Measurements from ENCODE around the gene TBC1D4. TPM values are rescaled to one million over a fixed set of nuclear protein-coding genes. Genes with fewer than 3 reads are reported as not detected.

TBC1D4 gene
- total RNA-seq, 1 experiment from 2014 or later: 0.78 TPM

DNA sequence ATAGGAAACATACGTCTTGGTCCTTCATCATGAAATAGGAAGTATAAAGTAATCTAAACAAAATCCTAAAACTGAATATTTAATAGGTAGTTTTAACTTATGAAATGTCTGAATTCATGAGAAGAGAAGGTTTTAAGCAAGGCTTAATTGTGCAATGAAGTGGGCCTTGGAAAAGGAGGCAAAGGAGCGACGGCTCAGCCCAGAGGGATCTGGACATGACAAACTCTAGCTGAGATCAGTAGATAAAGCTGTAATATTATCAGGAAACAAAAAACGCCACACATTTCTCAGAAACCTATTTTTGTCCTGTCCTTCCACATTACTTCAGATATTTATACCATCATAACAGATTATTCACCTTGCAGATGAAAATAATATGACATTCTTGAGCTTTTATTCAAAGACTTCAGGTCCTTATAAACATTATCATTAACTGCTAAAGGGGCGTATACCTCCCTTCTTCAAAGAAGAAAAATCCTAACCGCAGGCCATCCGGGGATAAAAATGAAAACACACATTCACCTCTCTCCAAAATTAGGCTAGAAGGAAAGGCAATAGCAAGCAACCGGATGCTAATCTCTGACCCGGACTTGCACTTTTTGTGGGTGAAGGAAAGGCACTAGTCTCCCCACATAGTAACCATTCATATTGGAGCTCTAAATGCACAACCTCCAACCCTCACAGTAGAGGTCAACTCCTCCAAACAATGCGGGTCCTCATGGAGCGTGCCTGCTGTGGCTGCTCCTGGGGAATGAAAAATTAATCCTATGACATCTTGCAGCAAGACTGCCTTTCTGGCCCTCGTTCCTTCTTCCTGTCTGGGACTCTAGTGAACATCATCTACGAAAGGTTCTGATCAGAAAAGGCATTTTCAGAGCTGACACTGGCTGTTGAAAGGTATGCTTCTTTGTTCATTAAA lies 108.8 kb downstream of the TBC1D4 start:
- in situ Hi-C loops (cut with HindIII; ENCODE audit: low sequenced_read_pairs): no loop called here
- DNase-seq (ENCODE audit: low spot score): no peak

DNA sequence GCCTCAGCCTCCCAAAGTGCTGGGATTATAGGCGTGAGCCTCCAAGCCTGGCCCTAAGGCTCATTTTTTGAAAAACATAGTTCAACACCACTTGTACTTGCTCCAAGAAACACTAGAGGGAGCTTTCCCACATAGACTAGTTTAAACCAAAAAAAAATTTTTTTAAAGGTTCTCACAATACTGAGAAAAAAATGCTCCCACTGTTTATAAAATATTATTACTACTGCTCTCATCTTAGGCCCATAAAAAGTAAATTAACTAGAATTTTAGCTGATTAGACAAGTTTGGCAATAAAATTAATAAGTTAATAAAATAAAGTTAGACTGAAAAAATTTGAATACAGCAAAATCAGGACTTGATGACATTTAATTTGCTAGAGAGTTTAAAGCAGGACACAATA lies 109.5 kb downstream of the TBC1D4 start:
- in situ Hi-C loops (cut with HindIII; ENCODE audit: low sequenced_read_pairs): no loop called here
- DNase-seq (ENCODE audit: low spot score): peak; percentile 64

DNA sequence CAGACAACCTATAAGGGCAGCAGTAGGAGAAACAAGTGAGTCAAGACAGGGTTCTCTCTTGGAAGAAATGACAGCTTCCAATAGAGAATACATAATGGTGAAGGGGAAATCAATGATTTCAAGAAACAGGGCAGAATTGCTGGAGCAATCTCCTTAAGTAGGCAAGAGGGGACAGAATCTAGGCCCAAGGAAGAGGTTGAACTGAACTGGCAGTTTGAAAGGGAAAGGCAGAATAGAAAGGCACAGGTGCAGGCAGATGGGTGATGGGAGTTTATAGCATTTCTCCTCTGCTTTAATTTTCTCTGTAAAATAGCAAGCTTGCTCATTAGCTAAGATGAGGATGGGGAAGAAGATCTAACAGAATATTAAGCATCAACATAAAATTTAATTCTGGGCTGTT lies 110.8 kb downstream of the TBC1D4 start:
- in situ Hi-C loops (cut with HindIII; ENCODE audit: low sequenced_read_pairs): no loop called here
- DNase-seq (ENCODE audit: low spot score): no peak

DNA sequence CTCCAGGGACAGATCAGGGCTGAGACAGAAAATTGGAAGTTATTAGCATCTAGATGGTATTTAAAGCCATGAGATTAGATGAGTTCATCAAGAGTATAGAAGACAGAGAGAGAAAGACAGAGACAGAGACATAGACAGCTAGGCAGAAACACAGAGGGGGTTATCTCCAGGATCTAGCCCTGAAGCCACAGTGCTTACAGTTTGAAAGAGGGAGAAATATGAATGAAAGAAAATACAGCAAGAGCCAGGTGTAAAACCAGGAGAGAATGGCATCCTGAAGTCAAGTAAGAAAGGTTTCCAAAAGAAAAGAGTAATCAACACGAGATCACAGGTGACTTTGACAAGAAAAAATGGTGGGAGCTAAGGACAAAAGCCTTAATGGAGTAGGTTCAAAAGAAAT lies 111.2 kb downstream of the TBC1D4 start:
- in situ Hi-C loops (cut with HindIII; ENCODE audit: low sequenced_read_pairs): no loop called here
- no peak for DNase-seq (ENCODE audit: low spot score)

DNA sequence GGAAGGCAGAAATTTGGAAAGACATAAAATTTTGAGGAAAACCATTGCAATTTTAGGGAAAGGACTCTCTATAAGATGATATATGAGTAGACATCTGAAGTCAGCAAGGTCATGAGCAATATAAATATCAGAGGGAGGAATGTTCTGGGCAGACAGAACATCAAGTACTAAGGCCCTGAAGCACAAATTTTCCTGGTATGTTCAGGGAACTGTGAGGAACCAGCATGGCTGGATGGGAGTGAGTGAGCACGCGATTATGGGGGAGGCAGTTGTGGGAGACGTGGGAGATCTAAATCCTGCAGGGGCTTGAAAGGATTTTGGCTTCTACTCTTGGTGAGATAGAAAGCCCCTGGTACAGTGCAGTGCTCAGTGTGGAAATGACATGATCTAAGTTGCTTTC lies 112.0 kb downstream of the TBC1D4 start:
- in situ Hi-C loops (cut with HindIII; ENCODE audit: low sequenced_read_pairs): no loop called here
- no peak for DNase-seq (ENCODE audit: low spot score)

DNA sequence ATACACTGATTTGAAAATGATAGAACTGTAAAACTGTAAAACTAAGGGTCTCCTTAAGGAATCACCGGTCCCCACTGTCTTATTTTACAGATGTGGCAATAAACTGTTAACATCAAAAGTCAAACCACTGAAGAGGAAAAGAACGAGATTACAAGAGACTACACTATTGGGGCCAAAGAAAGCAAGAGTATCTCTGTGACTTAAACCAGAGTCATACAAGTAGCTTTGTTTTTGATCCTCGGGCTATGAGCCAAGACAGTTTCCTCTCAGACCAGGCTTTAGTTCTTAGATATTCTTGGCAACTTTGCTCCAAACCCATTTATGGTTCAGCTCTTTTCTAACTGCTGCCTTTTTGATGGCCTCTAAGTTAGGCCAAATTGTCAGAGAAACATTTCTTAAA lies 113.8 kb downstream of the TBC1D4 start:
- in situ Hi-C loops (cut with HindIII; ENCODE audit: low sequenced_read_pairs): no loop called here

DNA sequence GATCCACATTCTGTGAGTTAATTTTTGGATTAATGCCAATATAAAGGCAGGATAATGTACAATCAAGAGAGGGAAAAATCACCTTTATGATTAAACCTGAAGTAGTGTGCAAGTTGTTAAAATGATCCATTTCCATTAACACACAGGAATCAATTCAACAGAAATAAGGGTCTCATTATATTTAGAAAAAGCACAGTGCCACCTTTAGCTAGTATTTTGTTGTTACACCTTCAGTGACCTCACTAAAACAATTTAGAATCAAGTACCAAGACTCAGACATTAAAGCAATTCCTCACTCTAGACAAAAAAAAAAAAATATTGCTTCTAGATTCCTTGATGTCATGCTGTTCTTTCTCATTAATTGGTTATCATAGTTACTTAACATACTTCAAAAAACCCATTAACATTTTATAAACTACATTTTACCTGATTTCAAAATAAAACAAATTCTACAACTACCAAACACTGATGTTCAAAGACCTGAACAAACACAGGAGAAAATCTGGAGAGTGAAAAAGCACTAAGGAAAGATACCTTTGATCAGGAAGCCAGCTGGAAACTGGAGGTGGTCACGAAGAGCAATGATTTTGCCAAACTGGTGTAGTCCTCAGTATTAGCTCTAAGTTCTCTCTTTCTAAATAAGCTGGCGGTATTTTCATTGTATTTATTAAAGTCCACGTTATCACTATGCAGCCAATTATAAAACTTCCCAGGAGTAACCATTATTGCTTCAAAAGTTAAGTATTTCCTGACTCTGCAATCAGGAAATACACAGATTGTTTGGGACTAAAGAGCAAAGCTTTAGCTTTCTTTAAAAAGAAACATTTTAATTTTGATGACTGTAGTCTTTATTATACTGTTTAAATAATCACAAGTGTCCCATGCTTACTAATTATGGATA lies 115.3 kb downstream of the TBC1D4 start:
- no peak for DNase-seq (ENCODE audit: low spot score)
- in situ Hi-C loops (cut with HindIII; ENCODE audit: low sequenced_read_pairs): no loop called here

More for the DNA sequence above, 113.8 kb downstream of the TBC1D4 start:
- DNase-seq (ENCODE audit: low spot score): no peak

DNA sequence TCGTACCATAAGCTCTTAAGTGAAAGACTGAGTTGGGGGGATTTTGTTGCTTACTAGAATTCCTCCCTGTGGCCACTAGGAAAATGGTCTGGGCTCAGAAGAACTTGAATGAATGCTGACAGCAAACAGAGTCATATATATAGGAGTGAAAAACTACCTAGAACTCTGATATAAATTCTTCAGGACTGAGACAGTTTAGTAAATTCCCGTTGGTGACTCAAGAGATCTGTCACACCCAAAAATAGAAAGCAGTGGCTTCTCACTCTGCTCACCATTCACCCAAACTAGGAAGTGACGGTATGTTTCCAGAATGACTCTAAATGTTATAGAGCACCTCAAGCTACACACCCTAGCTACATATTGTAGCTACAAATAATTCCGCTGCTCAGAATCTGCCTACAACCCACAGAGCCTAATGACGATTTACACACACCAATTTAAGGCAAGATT lies 116.2 kb downstream of the TBC1D4 start:
- no peak for DNase-seq (ENCODE audit: low spot score)
- in situ Hi-C loops (cut with HindIII; ENCODE audit: low sequenced_read_pairs): no loop called here

DNA sequence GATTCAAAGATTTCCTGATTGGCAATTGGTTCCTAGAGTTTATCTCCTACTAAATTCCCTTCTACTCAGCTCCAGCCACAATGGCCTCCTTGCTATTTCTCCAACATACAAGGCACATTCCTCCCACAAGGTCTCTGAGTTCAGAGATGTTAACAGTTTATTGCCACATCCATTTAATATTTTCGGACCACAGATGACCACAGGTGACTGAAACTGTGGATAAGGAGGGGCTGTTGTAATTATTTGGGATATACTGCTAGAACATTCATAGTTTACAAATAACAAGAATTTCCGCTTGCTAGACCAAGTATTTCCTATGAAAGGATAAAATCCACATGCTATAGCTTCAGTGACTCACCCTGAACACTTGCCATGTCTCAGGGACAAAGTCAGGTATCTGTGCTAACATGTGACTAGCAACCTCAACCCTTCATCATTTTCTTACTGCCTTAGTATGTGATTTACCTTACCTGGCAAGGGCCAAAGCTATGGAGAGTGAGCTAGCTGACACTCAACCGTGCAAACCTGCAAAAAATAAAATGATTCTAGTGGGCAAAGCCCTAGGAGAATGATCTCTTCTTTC lies 117.7 kb downstream of the TBC1D4 start:
- no peak for DNase-seq (ENCODE audit: low spot score)

DNA sequence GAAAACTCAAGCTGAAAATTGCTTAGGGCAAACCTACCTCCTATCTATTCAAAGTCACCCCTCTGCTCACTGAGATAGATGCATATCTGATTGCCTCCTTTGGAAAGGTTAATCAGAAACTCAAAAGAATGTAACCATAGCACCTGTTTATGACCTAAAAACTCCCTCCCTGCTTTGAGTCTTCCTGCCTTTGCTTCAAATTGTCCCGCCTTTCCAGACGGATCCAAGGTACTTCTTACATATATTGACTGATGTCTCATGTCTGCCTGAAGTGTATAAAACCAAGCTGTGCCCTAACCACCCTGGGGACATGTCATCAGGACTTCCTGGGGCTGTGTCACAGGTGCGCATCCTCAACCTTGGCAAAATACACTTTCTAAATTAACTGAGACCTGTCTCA lies 118.6 kb downstream of the TBC1D4 start:
- DNase-seq (ENCODE audit: low spot score): no peak

More for the DNA sequence above, 117.7 kb downstream of the TBC1D4 start:
- in situ Hi-C loops (cut with HindIII; ENCODE audit: low sequenced_read_pairs): no loop called here

DNA sequence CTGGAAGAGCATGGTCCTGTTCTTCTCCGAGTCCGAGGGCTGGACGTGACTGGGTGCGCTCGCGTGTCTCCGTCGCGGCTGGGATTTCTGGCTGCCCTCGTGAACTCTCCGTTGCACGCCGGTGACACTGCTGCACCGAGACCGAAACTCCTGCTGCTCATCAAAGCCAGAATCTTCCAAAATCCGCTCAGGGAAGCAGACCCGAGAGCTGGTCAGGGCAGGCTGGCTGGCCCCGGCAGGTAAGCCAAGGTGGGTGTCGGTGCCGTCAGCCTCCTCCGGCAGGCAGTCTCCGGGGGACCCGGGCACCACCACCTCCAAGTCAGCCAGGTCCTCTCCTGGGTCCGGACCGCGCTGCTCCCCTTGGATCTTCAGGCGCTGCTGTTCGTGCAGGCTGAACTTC lies 119.9 kb downstream of the TBC1D4 start:
- no peak for DNase-seq (ENCODE audit: low spot score)
- in situ Hi-C loops (cut with HindIII; ENCODE audit: low sequenced_read_pairs): no loop called here

More for the DNA sequence above, 118.6 kb downstream of the TBC1D4 start:
- in situ Hi-C loops (cut with HindIII; ENCODE audit: low sequenced_read_pairs): no loop called here

DNA sequence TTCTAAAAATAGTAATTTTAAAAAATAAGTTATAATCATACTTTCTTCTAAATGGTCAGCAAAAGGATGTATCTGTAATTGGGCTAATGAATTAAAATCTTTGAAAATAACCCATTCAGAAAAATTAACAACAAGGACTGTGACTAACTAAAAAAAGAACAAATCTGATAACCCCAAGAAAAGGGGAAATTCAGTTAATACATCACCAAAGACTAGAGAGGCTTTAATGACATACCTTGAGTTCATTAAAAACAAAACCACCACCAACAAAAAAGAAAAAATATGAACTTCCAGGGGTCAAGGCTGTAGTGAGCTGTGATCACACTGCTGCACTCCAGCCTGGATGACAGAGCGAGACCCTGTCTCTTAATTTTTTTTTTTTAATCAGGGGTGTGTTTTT lies 121.8 kb downstream of the TBC1D4 start:
- in situ Hi-C loops (cut with HindIII; ENCODE audit: low sequenced_read_pairs): no loop called here
- no peak for DNase-seq (ENCODE audit: low spot score)

DNA sequence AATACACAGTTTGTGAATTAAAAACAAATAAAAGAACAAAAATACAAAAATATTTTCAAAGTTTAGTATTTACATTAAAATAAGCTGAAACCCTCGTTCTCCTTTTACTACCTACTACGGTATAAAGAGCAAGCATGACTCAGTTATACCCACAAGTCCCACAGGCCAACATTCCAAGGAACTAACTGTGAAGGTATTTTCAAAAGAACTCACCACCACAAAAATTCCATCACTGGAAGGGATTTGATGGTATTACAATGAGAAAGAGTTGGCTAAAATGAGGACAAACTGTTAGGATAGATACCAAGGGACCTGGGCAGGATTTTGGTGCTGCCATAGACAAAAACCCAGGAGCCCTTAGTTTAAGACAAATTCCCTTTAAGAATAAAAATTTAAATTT lies 122.7 kb downstream of the TBC1D4 start:
- no peak for DNase-seq (ENCODE audit: low spot score)
- in situ Hi-C loops (cut with HindIII; ENCODE audit: low sequenced_read_pairs): no loop called here

DNA sequence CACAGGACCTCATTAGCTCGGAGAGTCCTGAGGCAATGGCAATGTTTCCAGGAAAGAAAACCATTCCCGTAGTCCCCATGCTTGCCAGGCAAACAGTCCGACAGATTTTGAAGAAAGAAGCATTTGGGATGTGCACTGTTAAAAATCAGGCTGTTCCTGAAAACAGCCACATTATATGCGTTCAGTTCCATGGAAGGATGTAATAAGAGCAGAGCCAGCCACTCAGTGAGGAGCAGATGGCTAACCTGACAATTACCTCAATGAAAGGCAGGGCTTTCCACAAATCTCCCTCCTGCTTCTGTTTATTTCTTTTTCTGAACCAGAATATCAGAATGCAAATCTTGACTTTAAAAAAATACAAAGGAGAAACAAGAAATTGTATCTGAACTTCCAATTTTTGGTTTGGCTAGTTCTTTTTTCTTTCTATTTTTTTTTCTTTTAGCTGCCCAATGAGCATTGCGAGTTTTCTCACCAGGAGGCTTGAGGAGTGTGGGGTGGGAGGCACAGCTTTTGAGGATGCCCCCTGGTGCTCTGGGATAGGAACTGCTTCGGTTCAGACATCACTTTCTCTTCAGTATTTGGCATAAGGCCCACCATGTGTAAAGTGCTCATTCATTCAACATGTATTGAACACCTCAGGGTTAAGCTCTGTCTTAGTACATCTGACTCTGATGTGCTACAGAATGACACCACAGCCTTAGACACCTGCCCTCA lies 124.2 kb downstream of the TBC1D4 start:
- in situ Hi-C loops (cut with HindIII; ENCODE audit: low sequenced_read_pairs): no loop called here

DNA sequence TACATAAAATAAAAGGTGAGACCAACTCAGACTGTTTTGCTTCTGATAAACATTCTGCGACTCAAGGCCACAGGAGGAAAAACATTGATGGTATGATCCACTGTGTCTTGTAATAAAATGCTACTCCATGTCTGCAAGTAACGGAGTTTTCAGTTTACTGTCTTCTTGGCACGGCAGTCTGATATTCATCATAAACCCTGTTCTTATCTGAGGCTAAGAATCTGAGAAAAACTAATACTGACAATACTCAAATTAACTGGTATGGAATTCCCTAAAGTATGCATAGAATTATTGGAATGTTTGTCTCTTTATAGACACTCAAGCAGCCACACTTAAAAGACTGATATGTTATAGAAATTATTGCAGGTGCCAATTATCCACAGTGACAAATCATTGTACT lies 125.5 kb downstream of the TBC1D4 start:
- DNase-seq (ENCODE audit: low spot score): no peak
- in situ Hi-C loops (cut with HindIII; ENCODE audit: low sequenced_read_pairs): no loop called here

More for the DNA sequence above, 124.2 kb downstream of the TBC1D4 start:
- peak; percentile 79 for DNase-seq (ENCODE audit: low spot score)

DNA sequence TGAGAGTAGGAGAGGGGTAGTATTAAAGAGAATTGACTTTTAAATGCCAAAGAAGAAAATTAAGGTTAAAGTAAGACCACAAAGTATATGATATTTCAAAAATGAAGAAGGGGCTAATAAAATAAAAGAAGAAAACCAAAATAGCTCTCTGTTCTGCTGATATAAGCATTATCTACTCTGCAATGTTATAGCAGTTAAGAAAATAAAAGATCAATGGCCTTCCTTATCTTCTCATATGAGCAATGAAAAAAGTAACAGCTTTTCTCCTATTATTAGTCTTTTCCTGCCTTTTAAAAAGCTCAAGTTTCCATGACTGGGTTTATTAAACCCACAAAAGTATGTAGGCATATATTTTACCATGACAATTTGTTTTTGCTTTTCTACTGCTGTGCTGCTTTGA lies 126.4 kb downstream of the TBC1D4 start:
- no peak for DNase-seq (ENCODE audit: low spot score)
- in situ Hi-C loops (cut with HindIII; ENCODE audit: low sequenced_read_pairs): no loop called here

DNA sequence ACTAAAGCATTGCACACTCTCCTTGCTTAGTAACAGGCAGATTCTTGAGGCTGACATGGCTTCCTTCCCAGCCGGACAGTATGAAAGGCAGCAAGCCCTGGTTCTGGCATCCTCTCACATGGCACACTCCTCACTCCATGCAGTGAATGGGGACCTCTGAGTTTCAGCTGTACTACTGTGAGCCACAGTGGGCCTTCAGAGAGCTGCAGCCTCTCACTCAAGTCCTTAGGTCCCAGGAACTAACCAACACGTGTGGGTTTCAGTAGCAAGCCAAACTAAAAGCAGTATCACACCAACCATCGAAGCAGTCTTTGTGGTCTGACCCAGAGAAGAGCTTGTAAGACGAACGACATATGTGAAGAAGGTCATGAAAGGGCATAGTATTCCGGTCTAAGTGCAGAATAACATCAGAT lies 128.2 kb downstream of the TBC1D4 start:
- in situ Hi-C loops (cut with HindIII; ENCODE audit: low sequenced_read_pairs): no loop called here
- DNase-seq (ENCODE audit: low spot score): no peak

DNA sequence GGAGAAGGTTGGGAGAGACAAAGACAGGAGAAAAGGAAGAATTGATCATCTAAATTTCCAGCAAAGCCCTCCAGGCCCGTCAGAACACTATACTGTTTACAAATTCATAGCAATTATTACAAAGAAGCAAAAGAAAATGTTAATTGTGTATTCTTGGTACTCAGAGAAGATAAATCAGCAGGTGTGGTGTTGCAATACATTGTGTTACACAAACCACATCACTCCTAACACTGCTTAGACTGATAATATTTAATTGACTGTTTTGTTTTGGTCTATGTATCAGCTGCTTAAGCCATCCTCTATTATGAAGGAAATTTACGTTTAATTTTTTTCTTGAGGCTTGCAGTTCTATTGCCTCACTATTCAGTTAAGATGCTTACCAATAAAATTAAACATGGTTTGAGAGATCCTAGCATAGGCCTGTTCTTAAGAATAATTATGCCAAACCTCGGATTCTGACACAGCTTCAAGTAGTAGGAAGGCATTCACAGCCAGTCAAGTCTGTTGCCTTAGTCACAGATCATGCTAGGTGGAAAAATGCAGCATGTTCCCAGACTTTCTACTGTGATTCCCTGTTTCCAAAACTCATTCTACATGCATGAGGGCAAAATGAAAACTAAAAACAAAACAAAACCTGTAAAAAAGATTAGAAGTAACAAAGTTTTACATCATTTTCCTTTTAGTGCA lies 129.2 kb downstream of the TBC1D4 start:
- no peak for DNase-seq (ENCODE audit: low spot score)
- in situ Hi-C loops (cut with HindIII; ENCODE audit: low sequenced_read_pairs): no loop called here

All from G401 (cell line).